Tibial artery (tissue), 4 donors: Measurements from ENCODE around the gene SUSD3.

Source experiments
- DNase-seq, 2 donors: peaks; one replicate each; pipeline ENCODE4 v3.0.0-alpha.2; 2019
- H3K27ac ChIP-seq, 2 donors: fragments of 200-600 bp; sonication (generic) in 1 of 2; 1 replicate in 1 of 2; 2 replicates in 1 of 2; pipeline ENCODE4 v1.5.1; 2018 to 2019; ENCODE audit warnings: mild to moderate bottlenecking in 1 of 2
- H3K27me3 ChIP-seq, 2 donors: fragments of 200-600 bp; sonication (generic) in 1 of 2; one replicate each; pipeline versions ENCODE4 v1.5.1 to v1.6.0; 2016 to 2019
- H3K36me3 ChIP-seq, 3 donors: fragments of 200-600 bp; sonication (generic) in 2 of 3; one replicate each; pipeline ENCODE4 v1.5.1; 2016 to 2019; ENCODE audit warnings: mild to moderate bottlenecking in 2 of 3
- H3K4me1 ChIP-seq, 4 donors: fragments of 200-600 bp; sonication (generic) in 2 of 4; 1 replicate in 3 of 4; 2 replicates in 1 of 4; pipeline ENCODE4 v1.5.1; 2016 to 2019
- H3K4me3 ChIP-seq, 2 donors: fragments of 200-600 bp; sonication (generic) in 1 of 2; 1 replicate in 1 of 2; 2 replicates in 1 of 2; pipeline ENCODE4 v1.5.1; 2018 to 2019; ENCODE audit warnings: mild to moderate bottlenecking in 2 of 2
- H3K9me3 ChIP-seq, 3 donors: fragments of 200-600 bp; sonication (generic) in 1 of 3; one replicate each; pipeline ENCODE4 v1.5.1; 2016 to 2019
- intact Hi-C: fragments of 100-400 bp; cut with DNase I; formaldehyde crosslinking; loops from one replicate; pipeline ENCODE4 v1.15.0; 2023; ENCODE audit warnings: low total_unique reads
- TF ChIP-seq, protein P1 (sequence below), 2 experiments: fragments of 200-600 bp in 1 of 2; fragments of 450-650 bp in 1 of 2; IDR thresholded peaks; one replicate each; pipeline ENCODE4 v1.5.1; 2017 to 2019; ENCODE audit warnings: antibody characterized with exemption in 2 of 2, mild to moderate bottlenecking in 1 of 2, moderate library complexity in 1 of 2

The SUSD3 gene

DNA sequence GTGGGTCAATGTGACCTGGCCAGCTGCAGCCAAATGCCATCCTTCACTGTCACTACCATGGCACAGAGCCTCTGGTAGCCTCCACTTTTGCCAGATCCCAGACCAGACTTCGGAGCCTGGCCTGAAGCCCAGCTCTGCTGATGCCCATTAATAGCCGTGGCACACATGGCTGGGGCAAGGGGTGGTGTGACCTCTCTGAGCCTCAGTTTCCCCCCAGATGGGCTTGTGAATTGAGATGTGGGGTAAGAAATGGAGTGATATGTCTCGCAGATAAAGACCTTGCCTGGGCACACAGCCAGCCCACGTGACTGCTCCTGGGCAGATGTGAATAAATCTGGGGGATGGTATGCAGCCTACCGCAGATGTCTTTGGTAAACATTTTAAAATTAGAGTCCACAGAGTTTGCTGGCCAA is 13.9 kb downstream of the SUSD3 start:
- no peaks in the 10 kb centered on the region for H3K36me3 ChIP-seq
- peak overlapping the region; percentile 42 to 43 for H3K27ac ChIP-seq
- H3K4me1 ChIP-seq = peaks cover 0 to 18% (median 15%) of the 10 kb centered on the region in 4 donors
- no peak for DNase-seq
- intact Hi-C loops = no loop called here
- TF ChIP-seq, protein P1, sequence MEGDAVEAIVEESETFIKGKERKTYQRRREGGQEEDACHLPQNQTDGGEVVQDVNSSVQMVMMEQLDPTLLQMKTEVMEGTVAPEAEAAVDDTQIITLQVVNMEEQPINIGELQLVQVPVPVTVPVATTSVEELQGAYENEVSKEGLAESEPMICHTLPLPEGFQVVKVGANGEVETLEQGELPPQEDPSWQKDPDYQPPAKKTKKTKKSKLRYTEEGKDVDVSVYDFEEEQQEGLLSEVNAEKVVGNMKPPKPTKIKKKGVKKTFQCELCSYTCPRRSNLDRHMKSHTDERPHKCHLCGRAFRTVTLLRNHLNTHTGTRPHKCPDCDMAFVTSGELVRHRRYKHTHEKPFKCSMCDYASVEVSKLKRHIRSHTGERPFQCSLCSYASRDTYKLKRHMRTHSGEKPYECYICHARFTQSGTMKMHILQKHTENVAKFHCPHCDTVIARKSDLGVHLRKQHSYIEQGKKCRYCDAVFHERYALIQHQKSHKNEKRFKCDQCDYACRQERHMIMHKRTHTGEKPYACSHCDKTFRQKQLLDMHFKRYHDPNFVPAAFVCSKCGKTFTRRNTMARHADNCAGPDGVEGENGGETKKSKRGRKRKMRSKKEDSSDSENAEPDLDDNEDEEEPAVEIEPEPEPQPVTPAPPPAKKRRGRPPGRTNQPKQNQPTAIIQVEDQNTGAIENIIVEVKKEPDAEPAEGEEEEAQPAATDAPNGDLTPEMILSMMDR (IDR thresholded peaks at IDR 0.05) = no peak
- no peaks in the 10 kb centered on the region for H3K9me3 ChIP-seq
- no peaks in the 10 kb centered on the region for H3K27me3 ChIP-seq
- no peak overlapping the region for H3K4me3 ChIP-seq

DNA sequence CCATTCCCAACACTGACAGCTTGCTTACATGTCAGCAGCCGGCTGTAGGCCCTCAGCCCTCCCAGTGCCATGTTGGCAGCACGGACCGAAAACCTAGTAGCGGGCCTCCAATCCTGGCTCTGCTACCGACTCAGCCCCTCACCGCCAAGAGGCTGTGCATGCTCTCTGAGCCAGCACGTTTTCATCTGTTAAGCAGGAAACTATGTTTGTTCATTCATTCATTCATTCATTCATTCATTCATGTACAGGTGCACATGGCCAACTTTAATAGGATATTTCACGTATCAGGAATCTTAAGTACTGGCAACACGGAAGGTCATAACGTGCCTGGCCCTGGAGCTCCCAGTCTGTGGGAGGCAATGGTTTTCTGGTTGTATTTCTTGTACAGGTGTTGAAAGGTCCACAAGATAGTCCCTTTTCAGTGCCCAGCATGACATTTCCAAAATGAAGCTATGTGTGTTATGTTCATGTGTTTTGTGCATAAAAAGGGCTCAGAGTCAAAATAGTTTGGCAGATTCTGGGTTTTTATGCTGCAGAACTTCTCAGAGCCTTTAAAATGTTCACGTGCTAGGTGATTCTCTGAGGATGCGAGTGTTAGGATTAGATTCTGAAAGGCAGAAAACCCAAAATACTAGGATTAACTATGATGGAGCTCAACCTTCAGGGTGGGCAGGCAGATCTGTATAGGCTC is 17.7 kb downstream of the SUSD3 start:
- no peak for DNase-seq
- TF ChIP-seq, protein P1 (IDR thresholded peaks at IDR 0.05) = no peak
- Histone ChIP-seq H3K27me3 (no peaks in the 10 kb centered on the region), H3K27ac (no peak overlapping the region), H3K9me3 (no peaks in the 10 kb centered on the region), H3K4me1 (peaks cover 0 to 18% (median 15%) of the 10 kb centered on the region in 4 donors), H3K4me3 (no peak overlapping the region), H3K36me3 (no peaks in the 10 kb centered on the region)
- intact Hi-C loops = no loop called here

DNA sequence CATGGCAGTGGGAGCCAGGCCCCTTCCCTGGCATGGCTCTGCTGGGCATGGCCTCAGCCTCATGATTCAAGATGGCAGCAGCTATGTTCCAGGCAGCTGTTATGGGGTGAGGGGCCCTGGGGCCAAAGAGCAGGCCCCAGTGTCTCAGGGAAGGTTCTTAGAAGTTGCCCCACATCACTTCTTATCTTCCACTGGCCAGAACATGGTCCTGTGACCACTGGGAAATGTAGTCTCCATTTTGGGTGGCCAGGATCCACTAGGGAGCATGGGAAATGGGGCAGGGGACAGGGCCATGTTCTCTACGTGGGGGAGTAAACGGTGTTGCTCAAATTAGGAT is 18.3 kb downstream of the SUSD3 start:
- H3K36me3 ChIP-seq = no peaks in the 10 kb centered on the region

DNA sequence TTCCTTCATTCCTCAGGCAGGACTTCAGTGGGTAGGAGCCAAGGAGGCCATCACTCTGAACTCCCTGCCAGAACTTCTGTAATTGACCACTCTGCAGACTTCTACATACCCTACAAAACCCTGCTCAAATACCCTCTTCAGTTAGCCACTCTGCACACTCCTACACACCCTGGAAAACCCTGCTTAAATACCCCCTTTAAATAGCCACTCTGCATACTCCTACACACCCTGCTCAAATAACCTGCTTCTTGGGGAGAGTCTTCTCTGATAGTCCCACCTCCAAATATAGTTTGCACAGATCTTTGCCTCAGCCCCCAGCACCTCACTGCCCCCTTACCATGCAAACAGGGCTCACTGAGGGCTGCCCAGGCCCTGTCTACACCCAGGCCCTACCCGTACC is 18.9 kb downstream of the SUSD3 start:
- Histone ChIP-seq H3K27ac (no peak overlapping the region), H3K27me3 (no peaks in the 10 kb centered on the region), H3K4me3 (no peak overlapping the region), H3K36me3 (no peaks in the 10 kb centered on the region), H3K4me1 (peaks cover 0 to 7% (median 6%) of the 10 kb centered on the region in 4 donors), H3K9me3 (no peaks in the 10 kb centered on the region)
- DNase-seq = no peak
- TF ChIP-seq, protein P1 (IDR thresholded peaks at IDR 0.05) = no peak
- intact Hi-C loops = no loop called here

More for the DNA sequence above, 18.3 kb downstream of the SUSD3 start:
- TF ChIP-seq, protein P1 (IDR thresholded peaks at IDR 0.05) = no peak
- intact Hi-C loops = no loop called here
- Histone ChIP-seq H3K4me1 (peaks cover 0 to 13% (median 12%) of the 10 kb centered on the region in 4 donors), H3K9me3 (no peaks in the 10 kb centered on the region), H3K27ac (no peak overlapping the region), H3K27me3 (no peaks in the 10 kb centered on the region), H3K4me3 (no peak overlapping the region)
- DNase-seq = no peak

DNA sequence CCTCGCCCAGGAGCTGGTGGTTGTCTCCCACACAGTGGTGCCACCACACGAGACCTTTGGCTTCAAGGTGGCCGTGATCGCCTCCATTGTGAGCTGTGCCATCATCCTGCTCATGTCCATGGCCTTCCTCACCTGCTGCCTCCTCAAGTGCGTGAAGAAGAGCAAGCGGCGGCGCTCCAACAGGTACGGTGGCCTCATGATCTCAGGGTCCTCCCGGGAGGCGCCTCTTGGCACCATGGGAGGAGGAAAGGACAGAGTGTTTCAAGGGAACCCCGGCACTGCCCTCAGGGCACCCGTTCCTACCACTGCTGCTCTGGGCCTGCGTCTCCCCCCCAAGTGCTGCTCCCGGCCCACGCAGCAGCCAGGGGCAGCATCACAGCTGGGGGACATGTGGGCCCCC is 19.3 kb downstream of the SUSD3 start:
- Histone ChIP-seq H3K9me3 (no peaks in the 10 kb centered on the region), H3K27me3 (no peaks in the 10 kb centered on the region), H3K4me1 (peaks cover 0 to 3% (median 2%) of the 10 kb centered on the region in 4 donors), H3K27ac (no peak overlapping the region), H3K36me3 (no peaks in the 10 kb centered on the region), H3K4me3 (no peak overlapping the region)
- intact Hi-C loops = no loop called here
- TF ChIP-seq, protein P1 (IDR thresholded peaks at IDR 0.05) = no peak
- DNase-seq = no peak
